Esophagus muscularis mucosa (tissue), 4 donors: ENCODE results near the gene GTF2H2. TPM values are rescaled to one million over a fixed set of nuclear protein-coding genes. Genes with fewer than 3 reads are reported as not detected.
"Not testable (repeated sequence)": the region's sequence is repeated elsewhere in the genome, so short reads cannot be mapped to it uniquely, and the experiment has no call there.

Source experiments
- DNase-seq: peaks from one replicate; pipeline ENCODE4 v3.0.0-alpha.2; 2017; ENCODE audit errors: extremely low spot score
- H3K27ac ChIP-seq, 4 donors: fragments of 200-600 bp; sonication (generic); replicated peaks in 1 of 4; 1 replicate in 3 of 4; 2 replicates in 1 of 4; pipeline ENCODE4 v1.5.1; 2016 to 2019; ENCODE audit warnings: mild to moderate bottlenecking in 1 of 4
- H3K27me3 ChIP-seq, 4 donors: fragments of 200-600 bp; sonication (generic); one replicate each; pipeline versions ENCODE4 v1.5.1 to v1.6.0; 2016 to 2019
- H3K36me3 ChIP-seq, 4 donors: fragments of 200-600 bp; sonication (generic); one replicate each; pipeline ENCODE4 v1.5.1; 2016 to 2019
- H3K4me1 ChIP-seq, 4 donors: fragments of 200-600 bp; sonication (generic); one replicate each; pipeline ENCODE4 v1.5.1; 2016 to 2019
- H3K4me3 ChIP-seq, 4 donors: fragments of 200-600 bp; sonication (generic); 1 replicate in 2 of 4; 2 replicates in 2 of 4; pipeline ENCODE4 v1.5.1; 2016 to 2019; ENCODE audit warnings: mild to moderate bottlenecking in 4 of 4, moderate library complexity in 1 of 4
- H3K9me3 ChIP-seq, 4 donors: fragments of 200-600 bp; sonication (generic); 1 replicate in 3 of 4; 2 replicates in 1 of 4; pipeline ENCODE4 v1.5.1; 2016 to 2019
- EP300 ChIP-seq: sonication (generic); formaldehyde crosslinking; IDR thresholded peaks from one replicate; pipeline ENCODE4 v1.6.1; 2017; ENCODE audit warnings: antibody characterized with exemption
- POLR2A ChIP-seq: fragments of 450-650 bp; IDR thresholded peaks from one replicate; pipeline ENCODE4 v1.6.1; 2017; ENCODE audit warnings: antibody characterized with exemption, moderate library complexity, mild to moderate bottlenecking, low read depth
- POLR2AphosphoS5 ChIP-seq, 2 donors: sonication (generic); formaldehyde crosslinking; IDR thresholded peaks; one replicate each; pipeline ENCODE4 v1.6.1; 2017; ENCODE audit warnings: antibody characterized with exemption in 2 of 2
- WGBS: methylation state at CpG from one replicate; pipeline ENCODE4 v1.1.5; 2018; 5-methylcytosine and 5-hydroxymethylcytosine counted together
- intact Hi-C: fragments of 100-400 bp; cut with DNase I; formaldehyde crosslinking; loops from one replicate; pipeline ENCODE4 v1.15.1; 2023
- total RNA-seq, 4 donors: library from RNA; depleted of rRNA; stranded (reverse); fragments of >200 nt; gene quantifications; one replicate each; pipeline versions ENCODE4 v1.1.0 to v1.2.1, GENCODE V29; 2016
- TF ChIP-seq, protein P1 (sequence below), 3 experiments: fragments of 200-600 bp in 2 of 3; fragments of 450-650 bp in 1 of 3; sonication (generic) in 2 of 3; IDR thresholded peaks; one replicate each; pipeline ENCODE4 v1.5.1; 2017 to 2019; ENCODE audit warnings: antibody characterized with exemption in 3 of 3, mild to moderate bottlenecking in 2 of 3, moderate library complexity in 1 of 3

The GTF2H2 gene
- total RNA-seq, 4 donors from 2014 or later: 8.3 to 24.5 (median 9.2) TPM

DNA sequence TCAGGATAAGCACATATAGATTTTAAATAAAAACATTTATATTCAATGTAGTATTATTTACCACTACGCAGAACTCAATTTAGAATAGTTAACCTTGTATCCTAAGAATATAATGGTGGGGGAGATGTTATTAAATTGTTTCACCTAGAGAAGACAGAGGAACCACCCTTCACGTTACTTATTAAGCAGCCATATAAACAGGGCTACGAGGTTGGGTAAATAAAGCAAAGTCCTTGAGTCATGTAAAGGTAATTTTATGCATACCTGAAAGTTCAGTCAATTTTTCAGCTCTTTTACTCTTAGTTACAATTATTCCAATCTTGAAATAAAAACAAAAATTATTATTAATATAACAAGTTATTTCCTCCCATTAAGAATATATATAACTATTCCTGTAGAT, 8.1 kb downstream of the GTF2H2 start:
- DNase-seq, H3K4me3 ChIP-seq, H3K36me3 ChIP-seq, H3K9me3 ChIP-seq, H3K27ac ChIP-seq, H3K27me3 ChIP-seq, intact Hi-C loops, H3K4me1 ChIP-seq: not testable (repeated sequence)
- no CpG with 5 or more reads among the region's 3 CpGs for WGBS

DNA sequence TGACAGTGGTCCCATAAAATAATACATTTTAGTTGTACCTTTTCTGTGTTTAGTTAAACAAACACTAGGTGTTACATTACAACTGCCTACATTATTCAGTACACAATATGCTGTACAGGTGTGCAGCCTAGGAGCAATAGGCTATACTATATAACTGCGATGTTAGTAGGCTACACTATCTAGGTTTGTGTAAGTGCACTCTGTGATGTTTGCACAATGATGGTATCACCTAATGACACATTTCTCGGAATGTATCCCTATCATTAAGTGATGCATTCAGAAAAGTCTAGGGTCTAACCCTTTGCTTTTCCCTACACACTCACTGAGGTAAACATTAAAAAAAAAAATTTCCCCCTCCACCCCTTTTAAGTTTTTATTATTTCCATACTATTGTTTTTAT, 22.7 kb downstream of the GTF2H2 start:
- 80% methylated on average over 1 of the region's 2 CpGs for whole genome bisulfite sequencing
- H3K36me3 ChIP-seq, H3K27me3 ChIP-seq, H3K4me1 ChIP-seq, H3K4me3 ChIP-seq, H3K9me3 ChIP-seq, H3K27ac ChIP-seq, DNase-seq, intact Hi-C loops: not testable (repeated sequence)

- H3K4me1 ChIP-seq, DNase-seq, H3K27ac ChIP-seq, H3K9me3 ChIP-seq, H3K27me3 ChIP-seq, H3K4me3 ChIP-seq, H3K36me3 ChIP-seq, intact Hi-C loops: not testable (repeated sequence)
- no CpG with 5 or more reads among the region's 2 CpGs for WGBS
These were observed 23.3 kb downstream of the GTF2H2 start for GRCh38 chr5:71044128-71044527.

DNA sequence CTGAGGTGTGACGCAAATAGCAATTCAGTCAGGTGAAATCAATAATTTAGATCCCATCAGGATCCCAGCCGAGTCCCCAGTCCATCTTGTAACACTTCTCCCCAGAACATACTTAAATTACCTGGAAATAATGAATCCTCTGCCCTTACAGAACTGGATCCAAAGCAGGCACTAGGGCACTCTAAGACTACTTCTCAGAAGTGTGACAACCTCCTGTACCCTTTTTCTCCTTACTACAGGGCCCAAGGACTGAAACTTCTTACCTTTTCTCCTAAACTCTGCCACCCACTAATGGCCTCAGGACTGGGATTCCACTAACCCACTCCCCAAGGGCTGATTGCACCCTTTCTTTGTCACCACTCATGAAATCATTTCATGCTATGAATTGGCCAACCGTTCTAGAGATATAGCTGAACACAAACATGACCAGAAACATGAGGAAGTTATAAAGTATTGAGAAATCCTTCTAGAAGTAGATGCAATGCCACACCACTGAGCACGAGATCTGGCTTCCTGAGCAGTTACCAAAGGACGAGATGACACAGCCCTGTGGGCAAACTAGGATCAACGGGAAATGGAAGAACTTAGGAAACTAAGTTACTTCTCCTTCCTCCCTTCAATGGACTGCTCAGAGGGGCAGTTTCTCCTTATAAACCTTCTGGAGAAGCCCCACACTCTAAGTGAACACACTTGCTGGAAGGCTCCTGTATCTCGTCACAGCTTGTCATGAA, 36.3 kb downstream of the GTF2H2 start:
- H3K9me3 ChIP-seq, intact Hi-C loops, H3K4me3 ChIP-seq, H3K4me1 ChIP-seq, H3K27me3 ChIP-seq, H3K36me3 ChIP-seq, H3K27ac ChIP-seq, DNase-seq: not testable (repeated sequence)
- WGBS: no CpG with 5 or more reads among the region's 7 CpGs

DNA sequence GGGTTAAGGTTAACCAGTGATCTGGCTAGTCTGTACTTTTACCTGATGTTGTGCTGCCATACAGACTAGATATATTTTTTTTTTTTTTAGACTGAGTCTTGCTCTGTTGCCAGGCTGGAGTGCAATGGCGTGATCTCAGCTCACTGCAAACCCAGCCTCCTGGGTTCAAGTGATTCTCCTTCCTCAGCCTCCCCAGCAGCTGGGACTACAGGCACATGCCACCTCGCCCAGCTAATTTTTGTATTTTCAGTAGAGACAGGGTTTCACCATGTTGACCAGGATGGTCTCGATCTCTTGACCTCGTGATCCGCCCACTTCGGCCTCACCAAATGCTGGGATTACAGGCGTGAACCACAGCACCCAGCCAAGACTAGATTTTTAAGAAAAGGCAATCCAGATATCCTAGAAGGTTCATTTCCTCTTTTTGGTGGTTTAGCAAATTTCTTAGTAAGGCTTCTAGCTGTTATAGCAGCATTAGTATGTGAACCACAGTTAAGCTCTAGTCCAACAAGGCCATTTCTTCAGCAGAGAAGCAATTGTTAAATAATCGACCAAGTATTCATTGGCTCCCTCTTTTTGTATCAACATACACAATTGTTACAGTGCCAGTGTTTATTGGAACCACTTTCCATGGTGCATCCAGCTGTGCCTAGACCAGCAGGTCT, 42.1 kb downstream of the GTF2H2 start, which contains the start of gene NAIP:
TSS of gene NAIP (minus strand) at position 51 of the 665 bp plus-strand sequence. CDS start 12,424 bp downstream, outside the sequence.
- H3K9me3 ChIP-seq, H3K4me3 ChIP-seq, DNase-seq, intact Hi-C loops, H3K36me3 ChIP-seq, H3K27me3 ChIP-seq, H3K27ac ChIP-seq, H3K4me1 ChIP-seq: not testable (repeated sequence)
- WGBS: no CpG with 5 or more reads among the region's 8 CpGs

DNA sequence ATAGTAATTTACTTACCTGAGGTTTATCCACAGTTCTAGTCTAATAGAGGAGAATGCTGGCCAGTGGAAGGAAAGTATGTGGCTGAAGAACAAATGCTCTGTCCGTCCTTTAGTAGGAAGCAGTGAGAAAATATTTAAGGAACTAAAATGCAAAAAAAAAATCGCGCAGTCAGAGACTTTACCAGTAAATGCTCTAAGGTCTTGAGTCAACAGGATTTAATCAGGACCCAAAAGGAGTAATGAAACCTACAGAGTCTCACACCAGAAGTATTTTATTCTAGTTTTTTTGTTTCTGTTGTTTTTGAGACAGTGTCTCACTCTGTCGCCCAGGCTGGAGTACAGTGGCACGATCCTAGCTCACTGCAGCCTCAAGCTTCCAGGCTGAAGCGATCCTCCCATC, 46.8 kb downstream of the GTF2H2 start:
- H3K36me3 ChIP-seq, DNase-seq, H3K9me3 ChIP-seq, H3K4me1 ChIP-seq, H3K27ac ChIP-seq, H3K4me3 ChIP-seq, H3K27me3 ChIP-seq, intact Hi-C loops: not testable (repeated sequence)
- WGBS: no CpG with 5 or more reads among the region's 6 CpGs

- H3K36me3 ChIP-seq, DNase-seq, intact Hi-C loops, H3K4me3 ChIP-seq, H3K9me3 ChIP-seq, H3K27ac ChIP-seq, H3K27me3 ChIP-seq, H3K4me1 ChIP-seq: not testable (repeated sequence)
- WGBS: no CpG with 5 or more reads among the region's 6 CpGs
These were observed 49.0 kb downstream of the GTF2H2 start for GRCh38 chr5:71018376-71019005.

DNA sequence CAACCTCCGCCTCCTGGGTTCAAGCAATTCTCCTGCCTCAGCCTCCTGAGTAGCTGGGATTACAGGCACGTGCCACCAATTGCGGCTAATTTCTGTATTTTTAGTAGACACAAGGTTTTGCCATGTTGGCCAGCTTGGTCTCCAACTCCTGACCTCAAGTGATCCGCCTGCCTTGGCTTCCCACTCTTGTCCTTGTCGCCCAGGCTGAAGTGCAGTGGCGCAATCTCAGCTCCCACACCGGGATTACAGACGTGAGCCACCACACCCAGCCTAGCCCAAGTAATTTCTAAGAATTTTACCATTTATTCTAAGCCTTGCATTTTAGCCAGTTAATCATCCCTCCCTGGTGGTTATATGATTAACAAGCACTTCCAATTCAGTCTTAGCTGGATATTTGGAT, 53.3 kb downstream of the GTF2H2 start:
- DNase-seq: peak; percentile 5

More for the DNA sequence above, 53.3 kb downstream of the GTF2H2 start:
- 80% methylated on average over 8 of the region's 8 CpGs for WGBS
- Histone ChIP-seq H3K27me3 (no peaks in the 10 kb centered on the region), H3K9me3 (no peaks in the 10 kb centered on the region), H3K36me3 (no peaks in the 10 kb centered on the region), H3K4me3 (no peak overlapping the region), H3K4me1 (no peaks in the 10 kb centered on the region), H3K27ac (no peak overlapping the region)
- intact Hi-C loops: no loop called here
- no peak for TF ChIP-seq EP300
- no peak for TF ChIP-seq POLR2A
- TF ChIP-seq, protein P1, sequence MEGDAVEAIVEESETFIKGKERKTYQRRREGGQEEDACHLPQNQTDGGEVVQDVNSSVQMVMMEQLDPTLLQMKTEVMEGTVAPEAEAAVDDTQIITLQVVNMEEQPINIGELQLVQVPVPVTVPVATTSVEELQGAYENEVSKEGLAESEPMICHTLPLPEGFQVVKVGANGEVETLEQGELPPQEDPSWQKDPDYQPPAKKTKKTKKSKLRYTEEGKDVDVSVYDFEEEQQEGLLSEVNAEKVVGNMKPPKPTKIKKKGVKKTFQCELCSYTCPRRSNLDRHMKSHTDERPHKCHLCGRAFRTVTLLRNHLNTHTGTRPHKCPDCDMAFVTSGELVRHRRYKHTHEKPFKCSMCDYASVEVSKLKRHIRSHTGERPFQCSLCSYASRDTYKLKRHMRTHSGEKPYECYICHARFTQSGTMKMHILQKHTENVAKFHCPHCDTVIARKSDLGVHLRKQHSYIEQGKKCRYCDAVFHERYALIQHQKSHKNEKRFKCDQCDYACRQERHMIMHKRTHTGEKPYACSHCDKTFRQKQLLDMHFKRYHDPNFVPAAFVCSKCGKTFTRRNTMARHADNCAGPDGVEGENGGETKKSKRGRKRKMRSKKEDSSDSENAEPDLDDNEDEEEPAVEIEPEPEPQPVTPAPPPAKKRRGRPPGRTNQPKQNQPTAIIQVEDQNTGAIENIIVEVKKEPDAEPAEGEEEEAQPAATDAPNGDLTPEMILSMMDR (IDR thresholded peaks at IDR 0.05): no peak
- no peak for TF ChIP-seq POLR2AphosphoS5 (IDR thresholded peaks at IDR 0.05)
